T-helper 2 cell treated with Interferon-gamma antibody and Interleukin-4, amounts not matched to agents 5 μg/mL and 100 μg/mL, for 36 hours (primary cell): ENCODE measurements around the gene PRSS22.

Source experiments
- DNase-seq: peaks from one replicate; pipeline ENCODE4 v3.0.0; 2021; ENCODE audit warnings: low spot score
- H3K27ac Mint-ChIP-seq: one replicate; pipeline ENCODE4 v1.8.0; 2021; ENCODE audit warnings: mild to moderate bottlenecking, mixed read lengths
- H3K27me3 Mint-ChIP-seq: one replicate; pipeline ENCODE4 v1.8.0; 2021; ENCODE audit warnings: low read depth, mixed read lengths
- H3K36me3 Mint-ChIP-seq: one replicate; pipeline ENCODE4 v1.8.0; 2021; ENCODE audit warnings: low read depth, mixed read lengths
- H3K4me1 Mint-ChIP-seq: one replicate; pipeline ENCODE4 v1.8.0; 2021; ENCODE audit warnings: low read depth, mixed read lengths
- H3K4me3 Mint-ChIP-seq: one replicate; pipeline ENCODE4 v1.8.0; 2022; ENCODE audit warnings: mild to moderate bottlenecking, moderate library complexity, mixed read lengths
- H3K9me3 Mint-ChIP-seq: one replicate; pipeline ENCODE4 v1.8.0; 2021; ENCODE audit warnings: mixed read lengths

The PRSS22 gene

DNA sequence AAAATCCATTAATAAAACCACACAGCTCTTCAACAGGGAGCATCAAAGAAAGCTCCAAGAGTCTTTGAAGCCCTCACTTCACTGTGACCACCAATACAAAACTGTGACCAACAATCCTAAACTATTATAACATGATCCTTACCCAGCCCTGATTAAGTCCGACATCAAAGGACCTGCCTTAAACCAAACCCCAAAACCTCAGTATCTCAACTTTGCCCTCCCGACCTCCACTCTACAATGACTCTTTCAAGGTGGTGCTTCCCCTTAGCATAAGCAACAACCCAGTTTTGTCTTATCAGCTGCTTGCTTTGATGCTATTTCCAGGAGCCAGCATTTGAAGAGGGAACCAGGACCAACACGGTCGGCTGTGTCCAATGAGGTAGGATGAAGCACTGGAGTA, 8.5 kb upstream of the PRSS22 start:
- peaks cover 10% of the 10 kb centered on the region for H3K4me1 Mint-ChIP-seq
- no peak overlapping the region for H3K27ac Mint-ChIP-seq
- peaks cover 11% of the 10 kb centered on the region for H3K27me3 Mint-ChIP-seq
- no peaks in the 10 kb centered on the region for H3K36me3 Mint-ChIP-seq
- H3K9me3 Mint-ChIP-seq = peaks cover 1% of the 10 kb centered on the region
- DNase-seq = no peak
- H3K4me3 Mint-ChIP-seq = peak overlapping the region; percentile 47

DNA sequence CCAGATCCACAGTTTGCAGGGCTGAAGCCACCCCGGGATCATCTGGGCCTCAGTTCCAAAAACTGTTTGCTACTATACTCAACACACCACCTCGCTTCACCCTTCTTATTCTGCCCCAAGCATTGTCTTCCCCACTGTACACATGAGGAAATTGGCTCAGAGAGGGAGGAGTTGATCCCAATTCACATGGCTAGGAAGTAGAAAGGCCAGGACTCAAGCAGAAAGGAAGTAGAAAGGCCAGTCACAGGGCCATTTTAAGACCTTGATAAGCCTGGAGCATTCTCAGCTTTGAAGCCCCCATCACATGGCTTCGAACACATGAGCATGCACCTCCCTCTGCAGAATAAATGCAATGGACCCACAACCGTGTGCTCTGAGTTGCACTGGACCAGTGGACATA, 7.7 kb upstream of the PRSS22 start:
- no peak for DNase-seq
- H3K36me3 Mint-ChIP-seq = no peaks in the 10 kb centered on the region
- peaks cover 5% of the 10 kb centered on the region for H3K9me3 Mint-ChIP-seq
- H3K4me1 Mint-ChIP-seq = peaks cover 10% of the 10 kb centered on the region
- H3K4me3 Mint-ChIP-seq = no peak overlapping the region
- H3K27ac Mint-ChIP-seq = no peak overlapping the region
- peaks cover 11% of the 10 kb centered on the region for H3K27me3 Mint-ChIP-seq

GRCh38 chr16:2860826-2861567, 3.0 kb upstream of the PRSS22 start:
- Mint-ChIP-seq H3K36me3 (no peaks in the 10 kb centered on the region), H3K27me3 (peaks cover 13% of the 10 kb centered on the region), H3K4me1 (peaks cover 4% of the 10 kb centered on the region), H3K4me3 (no peak overlapping the region), H3K27ac (no peak overlapping the region), H3K9me3 (peaks cover 5% of the 10 kb centered on the region)
- DNase-seq = no peak

- H3K27me3 Mint-ChIP-seq = peaks cover 8% of the 10 kb centered on the region
- no peak overlapping the region for H3K4me3 Mint-ChIP-seq
- peaks cover 5% of the 10 kb centered on the region for H3K9me3 Mint-ChIP-seq
- peaks cover 4% of the 10 kb centered on the region for H3K4me1 Mint-ChIP-seq
- H3K36me3 Mint-ChIP-seq = no peaks in the 10 kb centered on the region
- H3K27ac Mint-ChIP-seq = no peak overlapping the region
- DNase-seq = no peak
These were observed 1.8 kb upstream of the PRSS22 start for GRCh38 chr16:2859686-2860265.

GRCh38 chr16:2858245-2859025, 465 bp upstream of the PRSS22 start:
- Mint-ChIP-seq H3K4me3 (no peak overlapping the region), H3K9me3 (peaks cover 14% of the 10 kb centered on the region), H3K36me3 (peaks cover 4% of the 10 kb centered on the region), H3K4me1 (peaks cover 3% of the 10 kb centered on the region), H3K27me3 (peaks cover 8% of the 10 kb centered on the region), H3K27ac (no peak overlapping the region)
- DNase-seq = no peak

GRCh38 chr16:2856686-2857450, 1.1 kb downstream of the PRSS22 start:
- Mint-ChIP-seq H3K27ac (no peak overlapping the region), H3K4me1 (peaks cover 3% of the 10 kb centered on the region), H3K27me3 (peaks cover 8% of the 10 kb centered on the region), H3K9me3 (peaks cover 14% of the 10 kb centered on the region), H3K36me3 (peaks cover 4% of the 10 kb centered on the region), H3K4me3 (no peak overlapping the region)
- DNase-seq = no peak

DNA sequence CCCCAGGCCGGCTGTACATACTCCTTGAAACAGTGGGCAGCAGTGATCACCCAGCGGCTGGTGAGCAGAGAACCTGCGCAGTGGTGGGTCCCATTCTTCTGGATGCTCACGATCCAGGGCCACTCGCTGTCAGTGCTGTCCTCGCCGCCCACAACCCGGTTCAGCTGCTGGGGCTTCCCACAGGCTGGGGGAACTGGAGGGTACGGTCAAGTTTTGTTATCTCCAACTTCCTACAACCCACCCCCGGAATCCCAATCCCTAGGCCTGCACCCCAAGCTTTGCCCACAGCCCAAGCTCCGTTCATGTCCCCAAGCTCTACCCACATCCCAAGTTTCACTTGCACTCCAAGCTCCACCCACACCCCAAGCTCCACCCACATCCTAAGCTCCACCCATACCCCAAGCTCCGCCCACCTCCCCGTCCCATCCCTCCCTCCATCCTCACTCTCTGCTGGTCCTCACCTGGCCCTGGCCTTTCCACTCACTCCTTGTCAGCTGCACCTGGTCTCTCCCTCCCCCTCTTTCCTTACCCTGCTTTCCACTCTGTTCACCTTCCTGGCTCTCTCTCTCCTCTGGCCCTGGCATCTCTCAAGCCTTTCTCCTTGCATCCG, 1.8 kb downstream of the PRSS22 start:
- no peak overlapping the region for H3K27ac Mint-ChIP-seq
- peaks cover 3% of the 10 kb centered on the region for H3K4me1 Mint-ChIP-seq
- H3K36me3 Mint-ChIP-seq = peaks cover 4% of the 10 kb centered on the region
- no peak for DNase-seq
- peaks cover 11% of the 10 kb centered on the region for H3K9me3 Mint-ChIP-seq
- peaks cover 8% of the 10 kb centered on the region for H3K27me3 Mint-ChIP-seq
- no peak overlapping the region for H3K4me3 Mint-ChIP-seq

DNA sequence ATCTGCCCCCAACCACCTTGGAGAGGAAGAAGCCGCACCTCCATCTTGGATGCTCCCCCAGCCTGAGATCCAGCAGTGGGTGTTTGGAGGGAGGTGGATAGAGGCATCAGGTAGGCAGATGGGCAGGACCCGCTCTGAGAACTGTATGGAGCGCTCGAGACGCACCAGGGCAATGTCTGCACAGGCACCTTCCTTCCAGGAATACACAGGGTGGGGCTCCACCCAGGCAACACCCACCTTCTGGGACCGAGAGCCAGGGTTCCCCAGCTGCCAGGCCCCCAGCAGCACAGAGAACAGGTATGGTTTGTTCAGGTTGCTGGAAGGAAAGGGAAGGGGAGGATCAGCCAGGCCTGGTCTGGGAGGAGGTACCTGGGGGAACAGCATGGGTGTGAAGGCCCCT, 2.4 kb downstream of the PRSS22 start:
- H3K36me3 Mint-ChIP-seq = peaks cover 4% of the 10 kb centered on the region
- H3K27me3 Mint-ChIP-seq = peaks cover 8% of the 10 kb centered on the region
- no peak overlapping the region for H3K4me3 Mint-ChIP-seq

GRCh38 chr16:2854700-2855309, 3.2 kb downstream of the PRSS22 start:
- H3K27ac Mint-ChIP-seq = no peak overlapping the region

More for the DNA sequence above, 2.4 kb downstream of the PRSS22 start:
- Mint-ChIP-seq H3K9me3 (peaks cover 10% of the 10 kb centered on the region), H3K27ac (no peak overlapping the region), H3K4me1 (peaks cover 3% of the 10 kb centered on the region)
- DNase-seq = no peak

DNA sequence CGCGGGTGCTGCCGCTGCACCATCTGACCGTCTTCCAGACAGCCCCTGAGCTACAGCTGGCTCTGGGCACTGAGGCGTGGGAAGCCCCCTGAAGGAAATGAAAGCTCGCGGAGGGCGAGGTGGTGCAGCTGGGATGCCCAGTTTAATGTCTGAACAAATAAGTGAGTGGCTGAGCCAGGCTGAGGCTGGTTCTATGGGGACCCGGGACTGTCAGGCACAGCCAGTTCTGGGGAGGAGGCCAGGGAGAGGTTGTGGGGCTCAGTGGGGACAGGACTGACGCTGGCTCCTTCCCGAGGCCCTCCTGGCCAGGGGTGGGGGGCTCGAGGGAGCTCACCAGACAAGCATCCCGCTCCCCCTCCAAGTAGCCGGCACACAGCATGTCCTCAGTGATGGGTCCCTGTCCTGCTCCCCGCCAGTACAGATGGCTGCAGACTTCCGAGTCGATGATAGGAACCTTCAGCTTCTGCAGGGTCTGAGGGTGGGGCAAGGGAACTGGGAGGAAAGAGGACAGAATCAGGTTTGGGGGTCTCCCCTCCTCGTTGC, 4.4 kb downstream of the PRSS22 start:
- H3K4me1 Mint-ChIP-seq = peaks cover 5% of the 10 kb centered on the region
- peaks cover 10% of the 10 kb centered on the region for H3K9me3 Mint-ChIP-seq
- no peak overlapping the region for H3K27ac Mint-ChIP-seq
- H3K27me3 Mint-ChIP-seq = peaks cover 17% of the 10 kb centered on the region
- no peak overlapping the region for H3K4me3 Mint-ChIP-seq
- peaks cover 4% of the 10 kb centered on the region for H3K36me3 Mint-ChIP-seq
- no peak for DNase-seq

More at GRCh38 chr16:2854700-2855309, 3.2 kb downstream of the PRSS22 start:
- H3K4me3 Mint-ChIP-seq = no peak overlapping the region
- peaks cover 3% of the 10 kb centered on the region for H3K4me1 Mint-ChIP-seq
- H3K9me3 Mint-ChIP-seq = peaks cover 10% of the 10 kb centered on the region
- DNase-seq = no peak
- H3K36me3 Mint-ChIP-seq = peaks cover 4% of the 10 kb centered on the region
- peaks cover 8% of the 10 kb centered on the region for H3K27me3 Mint-ChIP-seq

- peaks cover 5% of the 10 kb centered on the region for H3K4me1 Mint-ChIP-seq
- H3K4me3 Mint-ChIP-seq = no peak overlapping the region
- H3K36me3 Mint-ChIP-seq = peaks cover 4% of the 10 kb centered on the region
- no peak overlapping the region for H3K27ac Mint-ChIP-seq
- H3K9me3 Mint-ChIP-seq = peaks cover 10% of the 10 kb centered on the region
- DNase-seq = no peak
- peaks cover 17% of the 10 kb centered on the region for H3K27me3 Mint-ChIP-seq
These were observed 5.1 kb downstream of the PRSS22 start for GRCh38 chr16:2852731-2853507.

GRCh38 chr16:2852003-2852730, 5.8 kb downstream of the PRSS22 start:
- peaks cover 4% of the 10 kb centered on the region for H3K36me3 Mint-ChIP-seq
- no peak overlapping the region for H3K4me3 Mint-ChIP-seq
- H3K9me3 Mint-ChIP-seq = peaks cover 10% of the 10 kb centered on the region
- DNase-seq = no peak
- peaks cover 2% of the 10 kb centered on the region for H3K4me1 Mint-ChIP-seq
- no peak overlapping the region for H3K27ac Mint-ChIP-seq
- peaks cover 14% of the 10 kb centered on the region for H3K27me3 Mint-ChIP-seq
